ENCODE data around the gene CEACAM8. TPM values are rescaled to one million over a fixed set of nuclear protein-coding genes. Genes with fewer than 3 reads are reported as not detected.

CEACAM8 gene
- total RNA-seq, 1 experiment from 2014 or later, result not detected

- no peak overlapping the region for H2BK120ac ChIP-seq (ENCODE audit: low read depth, low read length, poor library complexity, severe bottlenecking)
- peaks cover 69 to 83% of the 10 kb centered on the region in 2 experiments for H3K9me3 Mint-ChIP-seq
- no peak overlapping the region for H3K18ac ChIP-seq (ENCODE audit: insufficient read length, low read depth, low read length)
- no peak overlapping the region for H3K4me3 Mint-ChIP-seq
- no peaks in the 10 kb centered on the region for H3K79me1 ChIP-seq (ENCODE audit: insufficient read depth, low read depth, low read length, poor library complexity, severe bottlenecking)
- H4K8ac ChIP-seq (replicated peaks; ENCODE audit: insufficient read length, low read depth, low read length), result no peak overlapping the region
- no peaks in the 10 kb centered on the region for H4K20me1 ChIP-seq (ENCODE audit: control insufficient read depth, insufficient read depth, insufficient read length)
- no peak overlapping the region for H3K27ac Mint-ChIP-seq
- TF ChIP-seq, protein P1, sequence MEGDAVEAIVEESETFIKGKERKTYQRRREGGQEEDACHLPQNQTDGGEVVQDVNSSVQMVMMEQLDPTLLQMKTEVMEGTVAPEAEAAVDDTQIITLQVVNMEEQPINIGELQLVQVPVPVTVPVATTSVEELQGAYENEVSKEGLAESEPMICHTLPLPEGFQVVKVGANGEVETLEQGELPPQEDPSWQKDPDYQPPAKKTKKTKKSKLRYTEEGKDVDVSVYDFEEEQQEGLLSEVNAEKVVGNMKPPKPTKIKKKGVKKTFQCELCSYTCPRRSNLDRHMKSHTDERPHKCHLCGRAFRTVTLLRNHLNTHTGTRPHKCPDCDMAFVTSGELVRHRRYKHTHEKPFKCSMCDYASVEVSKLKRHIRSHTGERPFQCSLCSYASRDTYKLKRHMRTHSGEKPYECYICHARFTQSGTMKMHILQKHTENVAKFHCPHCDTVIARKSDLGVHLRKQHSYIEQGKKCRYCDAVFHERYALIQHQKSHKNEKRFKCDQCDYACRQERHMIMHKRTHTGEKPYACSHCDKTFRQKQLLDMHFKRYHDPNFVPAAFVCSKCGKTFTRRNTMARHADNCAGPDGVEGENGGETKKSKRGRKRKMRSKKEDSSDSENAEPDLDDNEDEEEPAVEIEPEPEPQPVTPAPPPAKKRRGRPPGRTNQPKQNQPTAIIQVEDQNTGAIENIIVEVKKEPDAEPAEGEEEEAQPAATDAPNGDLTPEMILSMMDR (conservative IDR thresholded peaks at IDR 0.05), result no peak
- H3K27me3 Mint-ChIP-seq (ENCODE audit: low read depth), result no peaks in the 10 kb centered on the region; the same call in 1 of the 2 replicates
- H2AK5ac ChIP-seq (ENCODE audit: insufficient read length, low read length), result no peak overlapping the region
- no peak overlapping the region for H3T11ph ChIP-seq (ENCODE audit: low read length)
- no peak overlapping the region for H3K4ac ChIP-seq (ENCODE audit: low read depth, low read length)
- no peak overlapping the region for H4K5ac ChIP-seq (ENCODE audit: insufficient read length, low read depth, low read length)
- H3K4me2 ChIP-seq (ENCODE audit: insufficient read depth, insufficient read length, low read length), result no peak overlapping the region
- H4K91ac ChIP-seq (ENCODE audit: insufficient read length, low read depth, low read length), result no peak overlapping the region
- no peak overlapping the region for H2AFZ ChIP-seq (ENCODE audit: low read length)
- H3K36me3 Mint-ChIP-seq (ENCODE audit: insufficient read depth in 1 of 3, low read depth in 3 of 3), result peaks cover 0 to 17% (median 4%) of the 10 kb centered on the region in 3 experiments; a peak in 3 of 7 replicates
- no peak overlapping the region for H3K9ac ChIP-seq (ENCODE audit: extremely low read depth, insufficient read length, low read length)
- H2BK15ac ChIP-seq (ENCODE audit: low read depth, low read length), result no peak overlapping the region
- no peaks in the 10 kb centered on the region for H3K23me2 ChIP-seq (ENCODE audit: insufficient read length, low read depth, low read length, poor library complexity, severe bottlenecking)
- H3K4me1 Mint-ChIP-seq, result no peaks in the 10 kb centered on the region
- no peaks in the 10 kb centered on the region for H3K79me2 ChIP-seq (ENCODE audit: insufficient read depth, low read length)
- H3K27me3 ChIP-seq (ENCODE audit: insufficient read depth, low read length), result no peaks in the 10 kb centered on the region
- no peak overlapping the region for H2BK12ac ChIP-seq (ENCODE audit: insufficient read length, low read depth, low read length)
- DNase-seq, result no peak
- no peaks in the 10 kb centered on the region for H3K4me1 ChIP-seq (ENCODE audit: insufficient read depth, low read length)
- H3K23ac ChIP-seq (ENCODE audit: insufficient read length, low read depth, low read length), result no peak overlapping the region
- H2BK5ac ChIP-seq (ENCODE audit: insufficient read length, low read length), result no peak overlapping the region
- no CpG with 5 or more reads among the region's 1 CpG for WGBS (ENCODE audit: extremely low coverage, insufficient read length, low lambda C conversion rate)
- H2BK20ac ChIP-seq (ENCODE audit: low read depth, low read length, poor library complexity, severe bottlenecking), result no peak overlapping the region
- H3K9me3 ChIP-seq (ENCODE audit: control insufficient read depth, low read depth, low read length), result peaks cover 36% of the 10 kb centered on the region
- H3K56ac ChIP-seq (ENCODE audit: insufficient read length, low read depth, low read length), result no peak overlapping the region
- H3K27ac ChIP-seq (ENCODE audit: insufficient read length, low read depth, low read length), result no peak overlapping the region
- H3K14ac ChIP-seq (ENCODE audit: insufficient read depth, low read length), result no peak overlapping the region
Measured at GRCh38 chr19:42619271-42619670, 24.5 kb upstream of the CEACAM8 start.

Measured in H9 (cell line).